GM21786 (cell line): ENCODE data around the gene PRMT1.

Source experiments
- ATAC-seq: cut with Tn5 transposase; IDR thresholded peaks from one replicate; pipeline ENCODE4 v1.9.1; 2021; ENCODE audit not compliant: unreplicated experiment

PRMT1 gene

GRCh38 chr19:49651029-49651819 lies 25.8 kb upstream of the PRMT1 start:
- ATAC-seq: no peak

- ATAC-seq: no peak
Observed at GRCh38 chr19:49651820-49652550, 25.1 kb upstream of the PRMT1 start.

GRCh38 chr19:49652551-49653465 lies 24.3 kb upstream of the PRMT1 start:
- no peak for ATAC-seq

- no peak for ATAC-seq
Observed at GRCh38 chr19:49653466-49653806, 23.6 kb upstream of the PRMT1 start.

GRCh38 chr19:49654581-49654980 lies 22.5 kb upstream of the PRMT1 start:
- no peak for ATAC-seq

- no peak for ATAC-seq
Observed at GRCh38 chr19:49655570-49656455, 21.3 kb upstream of the PRMT1 start.

GRCh38 chr19:49656456-49657109 lies 20.5 kb upstream of the PRMT1 start:
- no peak for ATAC-seq

- no peak for ATAC-seq
Observed at GRCh38 chr19:49657493-49658138, 19.5 kb upstream of the PRMT1 start.

GRCh38 chr19:49658139-49658517 lies 18.9 kb upstream of the PRMT1 start:
- no peak for ATAC-seq

GRCh38 chr19:49658566-49659442 lies 18.3 kb upstream of the PRMT1 start:
- no peak for ATAC-seq

- ATAC-seq: no peak
Observed at GRCh38 chr19:49660338-49660961, 16.6 kb upstream of the PRMT1 start.

GRCh38 chr19:49662011-49662410 lies 15.1 kb upstream of the PRMT1 start:
- ATAC-seq: no peak

GRCh38 chr19:49663224-49663623 lies 13.8 kb upstream of the PRMT1 start:
- no peak for ATAC-seq

- no peak for ATAC-seq
Observed at GRCh38 chr19:49664171-49665035, 12.7 kb upstream of the PRMT1 start.

- no peak for ATAC-seq
Observed at GRCh38 chr19:49665036-49665350, 12.1 kb upstream of the PRMT1 start.

- ATAC-seq: peak; percentile 87
Observed at GRCh38 chr19:49665351-49666119, 11.5 kb upstream of the PRMT1 start, which contains the start of the genes BCL2L12 and IRF3. TSS of gene BCL2L12 (plus strand) at chr19:49665933. CDS start at chr19:49666693, 760 bp downstream. TSS of gene IRF3 (minus strand) at chr19:49665857. CDS start at chr19:49664838, 1,019 bp downstream.
